GM20000 (cell line): ENCODE results near the gene SERPINA12.

Source experiments
- DNase-seq: peaks from one replicate; pipeline ENCODE4 v3.0.0; 2012; ENCODE audit warnings: low spot score
- TF ChIP-seq, protein P1 (sequence below): IDR thresholded peaks from 2 replicates; pipeline ENCODE4 v1.5.1; 2012; ENCODE audit warnings: mild to moderate bottlenecking, control low read depth; ENCODE audit errors: extremely low read depth, missing control alignments

The SERPINA12 gene

GRCh38 chr14:94542811-94543440 lies 33.7 kb upstream of the SERPINA12 start:
- DNase-seq, result no peak
- TF ChIP-seq, protein P1, sequence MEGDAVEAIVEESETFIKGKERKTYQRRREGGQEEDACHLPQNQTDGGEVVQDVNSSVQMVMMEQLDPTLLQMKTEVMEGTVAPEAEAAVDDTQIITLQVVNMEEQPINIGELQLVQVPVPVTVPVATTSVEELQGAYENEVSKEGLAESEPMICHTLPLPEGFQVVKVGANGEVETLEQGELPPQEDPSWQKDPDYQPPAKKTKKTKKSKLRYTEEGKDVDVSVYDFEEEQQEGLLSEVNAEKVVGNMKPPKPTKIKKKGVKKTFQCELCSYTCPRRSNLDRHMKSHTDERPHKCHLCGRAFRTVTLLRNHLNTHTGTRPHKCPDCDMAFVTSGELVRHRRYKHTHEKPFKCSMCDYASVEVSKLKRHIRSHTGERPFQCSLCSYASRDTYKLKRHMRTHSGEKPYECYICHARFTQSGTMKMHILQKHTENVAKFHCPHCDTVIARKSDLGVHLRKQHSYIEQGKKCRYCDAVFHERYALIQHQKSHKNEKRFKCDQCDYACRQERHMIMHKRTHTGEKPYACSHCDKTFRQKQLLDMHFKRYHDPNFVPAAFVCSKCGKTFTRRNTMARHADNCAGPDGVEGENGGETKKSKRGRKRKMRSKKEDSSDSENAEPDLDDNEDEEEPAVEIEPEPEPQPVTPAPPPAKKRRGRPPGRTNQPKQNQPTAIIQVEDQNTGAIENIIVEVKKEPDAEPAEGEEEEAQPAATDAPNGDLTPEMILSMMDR, result no peak

DNA sequence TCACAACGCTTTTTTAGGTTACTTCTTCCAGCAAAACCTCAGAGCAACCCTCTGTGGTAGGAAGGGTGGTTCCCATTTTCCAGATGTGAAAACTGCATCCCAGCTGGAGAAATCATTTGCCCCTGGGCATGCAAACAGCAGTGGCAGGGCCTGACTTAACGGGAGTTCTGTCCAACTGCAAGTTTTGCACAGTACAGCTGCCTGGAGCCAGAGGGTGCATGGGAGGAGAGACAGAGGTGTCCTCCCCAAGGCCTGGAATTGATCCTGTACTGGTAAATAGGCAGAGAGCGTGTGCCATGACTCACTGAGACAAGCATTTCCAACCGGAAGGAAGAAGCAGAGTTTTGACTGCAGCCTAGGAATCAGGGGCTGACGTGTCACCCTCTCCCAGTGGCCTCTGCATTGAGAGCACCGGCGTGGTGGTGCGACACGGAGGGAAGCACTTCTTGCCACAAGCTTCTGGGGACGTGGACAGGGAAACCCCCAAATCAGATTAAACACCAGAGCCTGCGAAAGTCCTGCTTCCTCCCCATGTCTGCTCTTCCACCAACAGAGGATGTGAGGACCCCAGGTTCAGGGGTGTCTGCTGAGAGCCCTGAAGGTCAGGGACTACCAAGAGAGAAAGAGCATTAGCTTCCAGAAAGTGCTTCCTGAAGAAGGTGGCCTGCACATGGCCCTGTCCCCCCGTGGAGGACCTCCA lies 33.0 kb upstream of the SERPINA12 start:
- DNase-seq, result no peak
- TF ChIP-seq, protein P1, result no peak

- DNase-seq, result no peak
- TF ChIP-seq, protein P1, result no peak
Measured at GRCh38 chr14:94541234-94541975, 32.1 kb upstream of the SERPINA12 start.

DNA sequence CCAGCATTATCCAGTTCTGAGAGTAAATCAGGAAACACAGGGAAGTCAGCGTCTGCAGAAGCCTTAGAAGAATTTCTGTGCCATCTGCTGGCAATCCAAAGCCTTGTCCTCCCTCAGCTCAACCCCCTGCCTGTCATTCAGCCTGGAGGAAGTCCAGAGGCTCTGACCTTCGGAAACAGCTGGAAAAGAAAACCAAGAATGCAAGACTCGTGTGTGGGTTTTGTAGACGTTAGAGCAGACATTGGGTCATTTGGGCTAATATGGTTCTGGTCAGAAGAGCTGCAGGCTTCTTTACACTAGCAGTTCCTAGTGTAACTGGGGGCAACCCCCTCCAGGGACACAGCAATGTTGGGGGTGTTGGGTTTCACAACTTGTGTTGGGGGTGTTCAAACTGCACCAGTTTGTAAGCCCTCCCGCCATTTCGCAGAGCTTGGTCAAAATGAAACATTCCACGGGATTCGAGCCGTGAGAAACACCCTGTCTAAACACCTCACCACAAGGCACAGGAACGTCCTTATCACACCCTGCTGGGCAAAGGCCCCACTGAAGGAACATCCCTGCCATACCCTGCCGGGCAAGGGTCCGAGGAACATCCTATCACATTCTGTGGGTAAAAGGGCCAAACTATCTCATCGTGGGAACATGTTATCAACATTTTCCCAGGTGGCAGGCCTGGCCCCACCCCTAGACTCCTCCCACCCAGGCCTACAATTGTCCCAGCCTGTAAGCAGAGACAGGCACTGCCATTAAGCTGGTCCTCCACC lies 30.9 kb upstream of the SERPINA12 start:
- TF ChIP-seq, protein P1, result no peak
- no peak for DNase-seq

GRCh38 chr14:94539181-94539580 lies 29.9 kb upstream of the SERPINA12 start:
- TF ChIP-seq, protein P1, result no peak
- DNase-seq, result no peak

DNA sequence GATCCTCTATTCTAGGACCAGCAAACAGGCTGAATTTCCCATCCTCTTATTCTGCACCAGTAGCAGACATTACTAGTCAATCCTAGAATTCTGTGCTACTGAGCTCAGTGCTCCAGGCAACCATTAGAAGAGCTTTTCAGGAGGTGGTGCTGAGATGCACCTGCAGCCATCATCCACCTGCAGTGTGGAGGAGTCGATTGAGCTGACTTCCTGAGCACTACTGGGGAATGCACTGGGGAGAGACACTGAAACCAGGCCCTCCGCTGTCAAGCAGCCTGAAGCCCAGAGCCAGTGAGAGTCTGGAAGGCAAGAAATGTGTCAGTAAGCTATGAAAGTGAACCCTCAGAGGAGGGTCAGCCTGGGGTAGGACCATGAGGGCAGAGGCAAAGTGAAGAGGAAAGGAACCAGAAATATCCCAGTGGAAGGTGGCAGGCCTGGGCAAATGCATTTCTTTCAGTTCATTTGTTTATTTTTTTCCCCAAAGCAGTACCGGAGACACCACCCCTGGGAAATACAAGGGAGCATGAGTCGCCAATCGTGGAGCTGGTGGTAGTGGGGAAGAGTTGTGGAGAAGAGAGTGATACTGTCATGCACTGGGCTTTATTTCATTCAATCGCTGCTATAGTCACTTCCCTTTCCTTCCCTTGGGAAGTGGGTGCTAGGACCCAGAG lies 28.9 kb upstream of the SERPINA12 start:
- DNase-seq, result no peak

More for the DNA sequence above, 28.9 kb upstream of the SERPINA12 start:
- TF ChIP-seq, protein P1, result no peak
